Tibial artery (tissue), 4 donors: ENCODE data around the gene GRAMD1B.
A peak's percentile ranks its signal among the peaks of the same experiment; 100 is the strongest.

ENCODE experiments used
- DNase-seq, 2 donors: peaks; one replicate each; pipeline ENCODE4 v3.0.0-alpha.2; 2019
- H3K27ac ChIP-seq, 2 donors: fragments of 200-600 bp; sonication (generic) in 1 of 2; 1 replicate in 1 of 2; 2 replicates in 1 of 2; pipeline ENCODE4 v1.5.1; 2018 to 2019; ENCODE audit warnings: mild to moderate bottlenecking in 1 of 2
- H3K27me3 ChIP-seq, 2 donors: fragments of 200-600 bp; sonication (generic) in 1 of 2; one replicate each; pipeline versions ENCODE4 v1.5.1 to v1.6.0; 2016 to 2019
- H3K36me3 ChIP-seq, 3 donors: fragments of 200-600 bp; sonication (generic) in 2 of 3; one replicate each; pipeline ENCODE4 v1.5.1; 2016 to 2019; ENCODE audit warnings: mild to moderate bottlenecking in 2 of 3
- H3K4me1 ChIP-seq, 4 donors: fragments of 200-600 bp; sonication (generic) in 2 of 4; 1 replicate in 3 of 4; 2 replicates in 1 of 4; pipeline ENCODE4 v1.5.1; 2016 to 2019
- H3K4me3 ChIP-seq, 2 donors: fragments of 200-600 bp; sonication (generic) in 1 of 2; 1 replicate in 1 of 2; 2 replicates in 1 of 2; pipeline ENCODE4 v1.5.1; 2018 to 2019; ENCODE audit warnings: mild to moderate bottlenecking in 2 of 2
- H3K9me3 ChIP-seq, 3 donors: fragments of 200-600 bp; sonication (generic) in 1 of 3; one replicate each; pipeline ENCODE4 v1.5.1; 2016 to 2019
- CTCF ChIP-seq, 2 experiments: fragments of 200-600 bp in 1 of 2; fragments of 450-650 bp in 1 of 2; IDR thresholded peaks; one replicate each; pipeline ENCODE4 v1.5.1; 2017 to 2019; ENCODE audit warnings: antibody characterized with exemption in 2 of 2, mild to moderate bottlenecking in 1 of 2, moderate library complexity in 1 of 2
- intact Hi-C: fragments of 100-400 bp; cut with DNase I; formaldehyde crosslinking; loops from one replicate; pipeline ENCODE4 v1.15.0; 2023; ENCODE audit warnings: low total_unique reads

GRAMD1B gene

GRCh38 chr11:123407130-123407995 is 22.7 kb upstream of the GRAMD1B start:
- H3K4me3 ChIP-seq: no peak overlapping the region
- intact Hi-C loops: no loop called here

GRCh38 chr11:123407996-123408597 is 22.0 kb upstream of the GRAMD1B start:
- H3K4me3 ChIP-seq: no peak overlapping the region
- no peak for TF ChIP-seq CTCF (IDR thresholded peaks at IDR 0.05)
- H3K27ac ChIP-seq: no peak overlapping the region
- no peaks in the 10 kb centered on the region for H3K9me3 ChIP-seq
- peaks cover 0 to 11% of the 10 kb centered on the region in 2 donors for H3K27me3 ChIP-seq
- no peaks in the 10 kb centered on the region for H3K4me1 ChIP-seq
- intact Hi-C loops: no loop called here
- no peaks in the 10 kb centered on the region for H3K36me3 ChIP-seq
- no peak for DNase-seq

More at GRCh38 chr11:123407130-123407995, 22.7 kb upstream of the GRAMD1B start:
- Histone ChIP-seq H3K9me3 (no peaks in the 10 kb centered on the region), H3K27me3 (peaks cover 0 to 11% of the 10 kb centered on the region in 2 donors), H3K27ac (no peak overlapping the region), H3K4me1 (no peaks in the 10 kb centered on the region), H3K36me3 (no peaks in the 10 kb centered on the region)
- DNase-seq: peak in 1 of 2 donors; percentile 32
- TF ChIP-seq CTCF (IDR thresholded peaks at IDR 0.05): peak; percentile 25 to 30

GRCh38 chr11:123408619-123409455 is 21.2 kb upstream of the GRAMD1B start:
- H3K27me3 ChIP-seq: peaks cover 0 to 11% of the 10 kb centered on the region in 2 donors
- H3K4me1 ChIP-seq: no peaks in the 10 kb centered on the region
- H3K27ac ChIP-seq: no peak overlapping the region
- intact Hi-C loops: no loop called here
- H3K4me3 ChIP-seq: no peak overlapping the region
- H3K9me3 ChIP-seq: no peaks in the 10 kb centered on the region
- H3K36me3 ChIP-seq: no peaks in the 10 kb centered on the region
- TF ChIP-seq CTCF (IDR thresholded peaks at IDR 0.05): no peak
- no peak for DNase-seq

- no peak for TF ChIP-seq CTCF (IDR thresholded peaks at IDR 0.05)
Observed at GRCh38 chr11:123409456-123410217, 20.4 kb upstream of the GRAMD1B start.

GRCh38 chr11:123410218-123410549 is 19.9 kb upstream of the GRAMD1B start:
- H3K4me3 ChIP-seq: no peak overlapping the region
- no peak overlapping the region for H3K27ac ChIP-seq
- DNase-seq: no peak
- no peaks in the 10 kb centered on the region for H3K36me3 ChIP-seq
- no peak for TF ChIP-seq CTCF (IDR thresholded peaks at IDR 0.05)
- intact Hi-C loops: no loop called here
- H3K27me3 ChIP-seq: peaks cover 0 to 11% of the 10 kb centered on the region in 2 donors
- H3K4me1 ChIP-seq: no peaks in the 10 kb centered on the region
- no peaks in the 10 kb centered on the region for H3K9me3 ChIP-seq

More at GRCh38 chr11:123409456-123410217, 20.4 kb upstream of the GRAMD1B start:
- H3K27me3 ChIP-seq: peaks cover 0 to 11% of the 10 kb centered on the region in 2 donors
- H3K9me3 ChIP-seq: no peaks in the 10 kb centered on the region
- H3K36me3 ChIP-seq: no peaks in the 10 kb centered on the region
- no peaks in the 10 kb centered on the region for H3K4me1 ChIP-seq
- no peak overlapping the region for H3K4me3 ChIP-seq
- DNase-seq: no peak
- no peak overlapping the region for H3K27ac ChIP-seq
- intact Hi-C loops: no loop called here
